PC-9 (cell line): Measurements from ENCODE around the gene SNAP47. TPM values are rescaled to one million over a fixed set of nuclear protein-coding genes. Genes with fewer than 3 reads are reported as not detected.

ENCODE experiments used
- BruUV-seq: library from RNA; stranded (reverse); fragments of 400-500 nt; replicated peaks from 2 replicates; lab custom pipeline; 2021; lab: Mats Ljungman, UMichigan
- CTCF ChIA-PET: fragments of 300-600 bp; sonication (Branson Sonifier 250); formaldehyde crosslinking; loops from one replicate; lab custom pipeline; 2022; ENCODE audit warnings: antibody characterized with exemption; lab: Charles Lee
- POLR2A ChIA-PET: fragments of 300-600 bp; sonication (Branson Sonifier 250); formaldehyde crosslinking; loops from one replicate; lab custom pipeline; 2022; ENCODE audit warnings: antibody characterized with exemption; ENCODE audit not compliant: unreplicated experiment; lab: Charles Lee
- DNase-seq, 2 experiments: peaks; one replicate each; pipeline versions ENCODE4 v3.0.0 to v3.0.0-alpha.2; 2015 to 2022; ENCODE audit warnings: mixed read lengths in 1 of 2
- H2AFZ ChIP-seq: fragments of 200-600 bp; sonication (generic); 2 replicates; pipeline ENCODE4 v1.8.1; 2017; ENCODE audit warnings: antibody characterized with exemption
- H3F3A ChIP-seq: fragments of 200-600 bp; sonication (generic); 2 replicates; pipeline ENCODE4 v1.8.1; 2017; ENCODE audit warnings: antibody characterized with exemption, mild to moderate bottlenecking, low read depth; ENCODE audit not compliant: insufficient read depth
- H3K27ac ChIP-seq: fragments of 200-600 bp; sonication (generic); 2 replicates; pipeline ENCODE4 v1.6.1; 2016; ENCODE audit warnings: mixed run types
- H3K27me3 ChIP-seq: fragments of 200-600 bp; sonication (generic); 2 replicates; pipeline ENCODE4 v1.6.1; 2016; ENCODE audit warnings: low read depth, mixed run types; ENCODE audit not compliant: insufficient read depth
- H3K36me3 ChIP-seq: fragments of 200-600 bp; sonication (generic); 2 replicates; pipeline ENCODE4 v1.6.1; 2016; ENCODE audit warnings: low read depth, mixed run types
- H3K4me1 ChIP-seq: fragments of 200-600 bp; sonication (generic); replicated peaks from 2 replicates; pipeline ENCODE4 v1.6.1; 2016; ENCODE audit warnings: mixed run types; ENCODE audit not compliant: insufficient read depth
- H3K4me2 ChIP-seq: fragments of 200-600 bp; sonication (generic); 2 replicates; pipeline ENCODE4 v1.6.1; 2017; ENCODE audit warnings: mixed run types
- H3K4me3 ChIP-seq: fragments of 200-600 bp; sonication (generic); 2 replicates; pipeline ENCODE4 v1.6.1; 2016; ENCODE audit warnings: mixed run types
- H3K79me2 ChIP-seq: fragments of 200-600 bp; sonication (generic); 2 replicates; pipeline ENCODE4 v1.6.1; 2017; ENCODE audit warnings: low read depth, mixed run types
- H3K9me2 ChIP-seq: fragments of 200-600 bp; sonication (generic); 2 replicates; pipeline ENCODE4 v1.8.1; 2017; ENCODE audit warnings: mild to moderate bottlenecking; ENCODE audit not compliant: insufficient read depth
- H3K9me3 ChIP-seq: fragments of 200-600 bp; sonication (generic); 2 replicates; pipeline ENCODE4 v1.8.1; 2016; ENCODE audit warnings: low read depth; ENCODE audit not compliant: insufficient read depth
- H4K20me1 ChIP-seq: fragments of 200-600 bp; sonication (generic); 2 replicates; pipeline ENCODE4 v1.8.1; 2017; ENCODE audit not compliant: insufficient read depth
- CTCF ChIP-seq: fragments of 200-600 bp; sonication (generic); conservative IDR thresholded peaks from 2 replicates; pipeline ENCODE4 v1.6.1; 2017; ENCODE audit warnings: mixed run types, antibody characterized with exemption, mild to moderate bottlenecking, moderate library complexity
- EZH2 ChIP-seq: fragments of 200-600 bp; sonication (generic); IDR thresholded peaks from 2 replicates; pipeline ENCODE4 v1.8.0; 2017; ENCODE audit warnings: antibody characterized with exemption, low read depth
- intact Hi-C: fragments of 100-400 bp; cut with micrococcal nuclease; formaldehyde crosslinking; loops from one replicate; pipeline ENCODE4 v1.10.0; 2022; ENCODE audit not compliant: unreplicated experiment
- total RNA-seq: library from RNA; stranded (reverse); gene quantifications from 2 replicates; pipeline ENCODE4 v1.2.3, GENCODE V29; 2021

The SNAP47 gene
- total RNA-seq, 1 experiment from 2014 or later = 70.2 TPM

- H3K4me3 ChIP-seq = no peak overlapping the region
- intact Hi-C loops = no loop called here
- H3K4me1 ChIP-seq = peaks cover 8% of the 10 kb centered on the region
- H3K27me3 ChIP-seq = no peaks in the 10 kb centered on the region
- ChIA-PET POLR2A (no interaction called here), CTCF (no interaction called here)
- peaks cover 21% of the 10 kb centered on the region for H4K20me1 ChIP-seq
- H3K79me2 ChIP-seq = no peaks in the 10 kb centered on the region
- H3K9me3 ChIP-seq = no peaks in the 10 kb centered on the region
- no peak overlapping the region for H3K4me2 ChIP-seq
- no peak overlapping the region for H2AFZ ChIP-seq
- TF ChIP-seq CTCF = no peak
- no peak for TF ChIP-seq EZH2
- peaks cover 15% of the 10 kb centered on the region; the same call in 1 of the 2 replicates for H3K36me3 ChIP-seq
- no TSS peak for BruUV-seq
- no peaks in the 10 kb centered on the region for H3K9me2 ChIP-seq
- no peak for DNase-seq
- H3F3A ChIP-seq = peaks cover 20% of the 10 kb centered on the region; the same call in 1 of the 2 replicates
- H3K27ac ChIP-seq = no peak overlapping the region
Observed at GRCh38 chr1:227771326-227771725, 36.1 kb downstream of the SNAP47 start.

GRCh38 chr1:227771771-227772170 is 36.5 kb downstream of the SNAP47 start:
- Histone ChIP-seq H3K4me2 (no peak overlapping the region), H2AFZ (no peak overlapping the region), H4K20me1 (peaks cover 18% of the 10 kb centered on the region), H3K27ac (no peak overlapping the region), H3K9me3 (no peaks in the 10 kb centered on the region), H3K36me3 (peaks cover 15% of the 10 kb centered on the region; the same call in 1 of the 2 replicates), H3K79me2 (no peaks in the 10 kb centered on the region), H3K9me2 (no peaks in the 10 kb centered on the region), H3K27me3 (no peaks in the 10 kb centered on the region), H3K4me1 (peaks cover 4% of the 10 kb centered on the region), H3K4me3 (no peak overlapping the region), H3F3A (peaks cover 15% of the 10 kb centered on the region; the same call in 1 of the 2 replicates)
- no peak for DNase-seq
- POLR2A ChIA-PET = no interaction called here
- CTCF ChIA-PET = no interaction called here
- no TSS peak for BruUV-seq
- TF ChIP-seq EZH2 = no peak
- no peak for TF ChIP-seq CTCF
- intact Hi-C loops = no loop called here

- H4K20me1 ChIP-seq = 0 out of 2 replicates have a peak, but pooled peaks cover 4% of the 10 kb centered on the region
- TF ChIP-seq CTCF (no peak), EZH2 (no peak)
- ChIA-PET POLR2A (no interaction called here), CTCF (no interaction called here)
- H2AFZ ChIP-seq = no peak overlapping the region
- no peaks in the 10 kb centered on the region for H3F3A ChIP-seq
- no peaks in the 10 kb centered on the region for H3K4me1 ChIP-seq
- H3K27ac ChIP-seq = no peak overlapping the region
- no peaks in the 10 kb centered on the region for H3K9me3 ChIP-seq
- no peak for DNase-seq
- intact Hi-C loops = no loop called here
- no TSS peak for BruUV-seq
- no peaks in the 10 kb centered on the region for H3K79me2 ChIP-seq
- H3K4me3 ChIP-seq = no peak overlapping the region
- H3K36me3 ChIP-seq = peaks cover under 1% of the 10 kb centered on the region; the same call in 1 of the 2 replicates
- H3K9me2 ChIP-seq = no peaks in the 10 kb centered on the region
- H3K27me3 ChIP-seq = no peaks in the 10 kb centered on the region
- H3K4me2 ChIP-seq = no peak overlapping the region
Observed at GRCh38 chr1:227773558-227773957, 38.3 kb downstream of the SNAP47 start.
